NB4 (cell line): ENCODE measurements around the gene CEP170B.

ENCODE experiments used
- DNase-seq: peaks from one replicate; pipeline ENCODE4 v3.0.0; 2010; ENCODE audit warnings: low read depth
- H3K4me3 ChIP-seq: one replicate; pipeline ENCODE4 v1.5.1; 2011; ENCODE audit warnings: mild to moderate bottlenecking, low read depth, low read length, moderate library complexity
- MYC ChIP-seq: IDR thresholded peaks from 2 replicates; pipeline ENCODE4 v1.6.1; 2011; ENCODE audit warnings: low read depth, low read length
- POLR2A ChIP-seq: IDR thresholded peaks from 2 replicates; pipeline ENCODE4 v1.6.1; 2011; ENCODE audit warnings: mild to moderate bottlenecking; ENCODE audit not compliant: insufficient read length; ENCODE audit errors: extremely low read depth
- TF ChIP-seq, protein P1 (sequence below): IDR thresholded peaks from one replicate; pipeline ENCODE4 v1.5.1; 2012; ENCODE audit warnings: low read depth, low read length
- TF ChIP-seq, protein P2 (sequence below): IDR thresholded peaks from 2 replicates; pipeline ENCODE4 v1.6.1; 2011; ENCODE audit warnings: low read depth, low read length

CEP170B gene

DNA sequence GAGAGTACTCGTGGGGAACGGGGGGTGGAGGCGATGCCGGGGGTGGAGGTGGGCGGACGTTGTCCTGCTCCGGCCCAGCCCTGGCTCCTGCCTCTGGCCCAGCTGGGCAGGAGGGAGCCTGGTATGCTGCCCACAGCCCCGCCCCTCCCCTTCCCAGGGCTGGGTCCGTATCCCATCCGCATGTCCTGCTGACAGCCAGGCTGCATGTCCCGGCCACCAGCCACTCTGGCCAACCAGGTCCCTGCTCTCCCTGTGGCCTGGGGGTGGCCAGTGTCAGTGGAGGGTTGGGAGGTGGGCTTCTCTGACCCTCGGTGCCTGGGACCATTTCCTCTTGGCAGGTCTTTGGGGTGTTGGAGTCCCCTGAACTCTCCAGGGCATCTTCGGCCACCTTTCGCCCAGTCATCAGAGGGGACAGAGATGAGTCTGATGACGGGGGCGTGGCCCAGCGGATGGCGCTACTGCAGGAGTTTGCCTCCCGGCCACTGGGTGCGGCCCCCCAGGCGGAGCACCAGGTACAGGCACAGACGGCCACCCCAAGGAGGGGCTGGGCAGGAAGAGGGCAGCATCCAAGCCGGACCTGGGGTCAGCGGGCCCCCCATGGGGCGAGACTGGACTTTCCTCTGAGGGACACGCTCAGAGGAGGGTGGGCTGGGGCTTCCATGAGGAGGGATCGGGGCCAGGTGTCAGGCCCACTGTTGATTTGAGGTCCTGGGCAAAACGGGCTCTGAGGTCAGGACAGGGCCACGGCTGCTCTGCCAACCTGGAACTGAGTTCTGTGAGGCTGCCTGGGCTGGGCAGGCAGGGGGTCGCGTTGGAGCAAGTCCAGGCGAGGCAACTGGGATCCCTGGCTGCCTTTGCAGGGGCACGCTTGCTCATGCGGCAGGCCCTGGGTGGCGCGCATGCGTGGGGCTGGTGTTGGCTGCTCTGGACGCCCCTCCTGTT, 20.2 kb downstream of the CEP170B start:
- peak; percentile 29 for DNase-seq
- no peak overlapping the region for H3K4me3 ChIP-seq
- TF ChIP-seq, protein P1, sequence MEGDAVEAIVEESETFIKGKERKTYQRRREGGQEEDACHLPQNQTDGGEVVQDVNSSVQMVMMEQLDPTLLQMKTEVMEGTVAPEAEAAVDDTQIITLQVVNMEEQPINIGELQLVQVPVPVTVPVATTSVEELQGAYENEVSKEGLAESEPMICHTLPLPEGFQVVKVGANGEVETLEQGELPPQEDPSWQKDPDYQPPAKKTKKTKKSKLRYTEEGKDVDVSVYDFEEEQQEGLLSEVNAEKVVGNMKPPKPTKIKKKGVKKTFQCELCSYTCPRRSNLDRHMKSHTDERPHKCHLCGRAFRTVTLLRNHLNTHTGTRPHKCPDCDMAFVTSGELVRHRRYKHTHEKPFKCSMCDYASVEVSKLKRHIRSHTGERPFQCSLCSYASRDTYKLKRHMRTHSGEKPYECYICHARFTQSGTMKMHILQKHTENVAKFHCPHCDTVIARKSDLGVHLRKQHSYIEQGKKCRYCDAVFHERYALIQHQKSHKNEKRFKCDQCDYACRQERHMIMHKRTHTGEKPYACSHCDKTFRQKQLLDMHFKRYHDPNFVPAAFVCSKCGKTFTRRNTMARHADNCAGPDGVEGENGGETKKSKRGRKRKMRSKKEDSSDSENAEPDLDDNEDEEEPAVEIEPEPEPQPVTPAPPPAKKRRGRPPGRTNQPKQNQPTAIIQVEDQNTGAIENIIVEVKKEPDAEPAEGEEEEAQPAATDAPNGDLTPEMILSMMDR, result no peak
- TF ChIP-seq, protein P2, sequence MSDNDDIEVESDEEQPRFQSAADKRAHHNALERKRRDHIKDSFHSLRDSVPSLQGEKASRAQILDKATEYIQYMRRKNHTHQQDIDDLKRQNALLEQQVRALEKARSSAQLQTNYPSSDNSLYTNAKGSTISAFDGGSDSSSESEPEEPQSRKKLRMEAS, result no peak
- no peak for TF ChIP-seq POLR2A
- no peak for TF ChIP-seq MYC

DNA sequence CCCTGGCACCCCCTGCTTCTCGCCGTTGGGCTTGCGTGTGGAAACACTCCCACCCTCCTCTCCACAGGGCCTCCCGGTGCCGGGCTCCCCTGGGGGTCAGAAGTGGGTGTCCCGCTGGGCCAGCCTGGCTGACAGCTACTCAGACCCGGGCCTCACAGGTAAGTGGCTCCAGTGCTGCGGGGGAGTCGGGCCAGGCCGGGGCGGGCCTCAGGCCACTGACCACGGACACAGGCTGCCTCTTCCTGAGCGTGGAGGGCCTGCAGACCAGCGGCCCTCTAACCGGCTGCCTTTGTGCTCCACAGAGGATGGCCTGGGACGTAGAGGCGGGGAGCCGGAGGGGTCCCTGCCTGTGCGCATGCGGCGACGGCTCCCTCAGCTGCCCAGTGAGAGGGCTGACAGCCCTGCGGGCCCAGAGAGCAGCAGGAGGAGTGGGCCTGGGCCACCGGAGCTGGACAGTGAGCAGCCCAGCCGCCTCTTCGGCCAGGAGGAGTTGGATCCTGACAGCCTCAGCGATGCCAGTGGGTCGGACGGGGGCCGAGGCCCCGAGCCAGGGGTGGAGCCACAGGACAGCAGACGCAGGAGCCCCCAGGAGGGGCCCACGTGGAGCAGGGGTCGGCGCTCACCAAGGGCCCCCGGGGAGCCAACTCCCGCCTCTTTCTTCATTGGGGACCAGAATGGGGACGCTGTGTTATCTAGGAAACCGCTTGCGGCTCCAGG, 21.1 kb downstream of the CEP170B start:
- no peak for TF ChIP-seq MYC
- no peak for TF ChIP-seq POLR2A
- TF ChIP-seq, protein P1, result no peak
- TF ChIP-seq, protein P2, result no peak

DNA sequence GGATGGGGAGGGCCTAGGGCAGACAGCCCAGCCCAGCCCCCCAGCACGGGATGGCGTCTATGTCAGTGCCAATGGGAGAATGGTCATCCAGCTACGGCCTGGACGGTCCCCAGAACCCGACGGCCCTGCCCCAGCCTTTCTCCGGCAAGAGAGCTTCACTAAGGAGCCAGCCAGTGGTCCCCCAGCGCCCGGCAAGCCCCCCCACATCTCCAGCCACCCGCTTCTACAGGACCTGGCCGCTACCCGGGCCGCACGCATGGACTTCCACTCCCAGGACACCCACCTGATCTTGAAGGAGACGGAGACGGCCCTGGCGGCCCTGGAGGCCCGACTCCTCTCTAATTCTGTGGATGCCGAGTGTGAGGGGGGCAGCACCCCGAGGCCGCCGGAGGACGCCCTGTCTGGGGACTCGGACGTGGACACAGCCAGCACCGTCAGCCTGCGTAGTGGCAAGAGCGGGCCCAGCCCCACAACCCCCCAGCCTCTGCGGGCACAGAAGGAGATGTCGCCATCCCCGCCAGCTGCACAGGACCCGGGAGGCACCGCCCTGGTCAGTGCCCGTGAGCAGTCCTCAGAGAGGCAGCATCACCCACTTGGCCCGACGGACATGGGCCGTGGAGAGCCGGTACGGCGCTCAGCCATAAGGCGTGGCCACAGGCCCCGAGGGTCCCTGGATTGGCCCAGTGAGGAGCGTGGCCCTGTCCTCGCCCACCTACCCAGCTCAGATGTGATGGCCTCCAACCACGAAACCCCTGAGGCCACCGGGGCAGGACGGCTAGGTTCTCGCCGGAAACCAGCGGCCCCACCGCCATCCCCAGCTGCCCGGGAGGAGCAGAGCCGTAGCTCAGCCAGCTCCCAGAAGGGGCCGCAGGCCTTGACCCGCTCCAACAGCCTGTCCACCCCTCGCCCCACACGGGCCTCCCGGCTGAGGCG, 21.9 kb downstream of the CEP170B start:
- no peak overlapping the region for H3K4me3 ChIP-seq
- TF ChIP-seq, protein P1, result no peak
- no peak for TF ChIP-seq POLR2A
- no peak for TF ChIP-seq MYC
- DNase-seq, result no peak

More for the DNA sequence above, 21.1 kb downstream of the CEP170B start:
- H3K4me3 ChIP-seq, result no peak overlapping the region
- no peak for DNase-seq

DNA sequence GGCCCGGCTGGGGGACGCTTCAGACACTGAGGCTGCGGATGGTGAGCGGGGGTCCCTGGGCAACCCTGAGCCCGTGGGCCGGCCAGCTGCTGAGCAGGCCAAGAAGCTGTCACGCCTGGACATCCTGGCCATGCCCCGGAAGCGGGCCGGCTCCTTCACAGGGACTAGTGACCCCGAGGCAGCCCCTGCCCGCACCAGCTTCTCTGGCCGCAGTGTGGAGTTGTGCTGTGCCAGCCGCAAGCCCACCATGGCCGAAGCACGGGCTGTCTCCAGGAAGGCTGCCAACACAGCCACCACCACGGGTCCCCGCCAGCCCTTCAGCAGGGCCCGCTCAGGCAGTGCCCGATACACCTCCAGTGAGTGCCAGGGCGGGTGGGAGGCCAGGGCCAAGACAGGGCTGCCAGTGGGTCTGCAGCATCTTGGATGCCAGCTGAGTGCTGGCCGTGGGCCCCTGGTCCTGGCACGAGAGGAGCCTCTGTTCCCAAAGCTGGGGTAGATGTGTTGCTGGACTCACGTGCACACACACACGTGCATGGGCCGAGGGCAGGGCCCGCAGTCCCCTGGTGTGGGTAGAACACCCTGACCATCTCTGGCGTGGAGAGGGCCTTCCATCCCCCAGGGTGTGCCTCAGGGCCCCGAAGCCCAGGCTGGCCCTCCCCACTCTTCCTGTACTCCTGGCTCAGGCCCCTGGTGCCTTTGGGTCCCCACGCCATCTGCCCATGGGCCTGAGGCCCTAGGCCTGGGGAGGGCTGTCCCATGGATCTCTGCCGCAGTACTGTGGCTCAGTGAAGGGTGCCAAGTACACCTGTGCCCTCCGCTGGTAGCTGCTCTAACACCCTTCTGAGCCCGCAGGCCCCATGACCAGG, 22.8 kb downstream of the CEP170B start:
- TF ChIP-seq MYC (no peak), POLR2A (no peak)
- TF ChIP-seq, protein P1, result no peak
- TF ChIP-seq, protein P2, result no peak
- no peak for DNase-seq
- H3K4me3 ChIP-seq, result no peak overlapping the region
